HepG2 (cell line): ENCODE results near the gene TP53BP2. TPM values are rescaled to one million over a fixed set of nuclear protein-coding genes. Genes with fewer than 3 reads are reported as not detected.
A peak's percentile ranks its signal among the peaks of the same experiment; 100 is the strongest.

Experiments
- CHD4 ChIP-seq: fragments of 200-600 bp; sonication (generic); IDR thresholded peaks from 2 replicates; pipeline ENCODE4 v1.7.0; 2017; ENCODE audit warnings: mild to moderate bottlenecking, low read length, borderline replicate concordance
- DMAP1 ChIP-seq: IDR thresholded peaks from 2 replicates; pipeline ENCODE4 v1.6.1; 2016
- FOSL2 ChIP-seq: sonication (generic); formaldehyde crosslinking; IDR thresholded peaks from 2 replicates; pipeline ENCODE4 v1.4.0; 2020; ENCODE audit warnings: missing genetic modification reagents
- FOXP4 ChIP-seq: sonication (generic); formaldehyde crosslinking; IDR thresholded peaks from 2 replicates; pipeline ENCODE4 v1.4.0; 2020; ENCODE audit warnings: missing genetic modification reagents
- GFI1 ChIP-seq: sonication (generic); formaldehyde crosslinking; IDR thresholded peaks from 2 replicates; pipeline ENCODE4 v1.5.0; 2020; ENCODE audit warnings: missing genetic modification reagents, mild to moderate bottlenecking, borderline replicate concordance
- HNRNPLL ChIP-seq: fragments of 200-400 bp; formaldehyde crosslinking; IDR thresholded peaks from 2 replicates; pipeline ENCODE4 v1.6.1; 2017; ENCODE audit warnings: mild to moderate bottlenecking, low read depth, low read length; ENCODE audit not compliant: poor library complexity, severe bottlenecking
- HOXA9 ChIP-seq: sonication (generic); formaldehyde crosslinking; IDR thresholded peaks from 2 replicates; pipeline ENCODE4 v1.8.1; 2022; ENCODE audit warnings: missing genetic modification reagents, mild to moderate bottlenecking, moderate library complexity, borderline replicate concordance
- MED1 ChIP-seq: sonication (generic); formaldehyde crosslinking; IDR thresholded peaks from 2 replicates; pipeline ENCODE4 v1.4.0; 2020; ENCODE audit warnings: missing genetic modification reagents
- MYC ChIP-seq: sonication (generic); formaldehyde crosslinking; IDR thresholded peaks from 2 replicates; pipeline ENCODE4 v1.9.0; 2021; ENCODE audit warnings: missing genetic modification reagents, borderline replicate concordance
- PITX1 ChIP-seq: sonication (generic); formaldehyde crosslinking; IDR thresholded peaks from 2 replicates; pipeline ENCODE4 v1.5.1; 2020; ENCODE audit warnings: mild to moderate bottlenecking, missing genetic modification reagents
- RFX5 ChIP-seq: IDR thresholded peaks from 2 replicates; pipeline ENCODE4 v1.6.1; 2011; ENCODE audit warnings: low read depth, low read length, improper control_type of control experiment
- RNF2 ChIP-seq: fragments of 450-650 bp; conservative IDR thresholded peaks from 2 replicates; pipeline ENCODE4 v1.6.1; 2016; ENCODE audit warnings: low read depth
- STAG1 ChIP-seq: sonication (generic); formaldehyde crosslinking; IDR thresholded peaks from 2 replicates; pipeline ENCODE4 v1.4.0; 2020; ENCODE audit warnings: missing genetic modification reagents
- TAF15 ChIP-seq: fragments of 200-400 bp; formaldehyde crosslinking; IDR thresholded peaks from one replicate; pipeline ENCODE4 v1.6.1; 2018; ENCODE audit warnings: mild to moderate bottlenecking, low read depth, low read length; ENCODE audit not compliant: poor library complexity, severe bottlenecking
- THAP7 ChIP-seq: sonication (generic); formaldehyde crosslinking; IDR thresholded peaks from 2 replicates; pipeline ENCODE4 v1.8.1; 2023; ENCODE audit warnings: mild to moderate bottlenecking, missing genetic modification reagents
- TSC22D2 ChIP-seq: sonication (generic); formaldehyde crosslinking; IDR thresholded peaks from 2 replicates; pipeline ENCODE4 v1.5.1; 2020; ENCODE audit warnings: missing genetic modification reagents, mild to moderate bottlenecking, borderline replicate concordance
- U2AF2 ChIP-seq: fragments of 200-400 bp; formaldehyde crosslinking; IDR thresholded peaks from 2 replicates; pipeline ENCODE4 v1.6.1; 2017; ENCODE audit warnings: low read depth, mild to moderate bottlenecking, low read length
- YEATS4 ChIP-seq: sonication (generic); formaldehyde crosslinking; IDR thresholded peaks from 2 replicates; pipeline ENCODE4 v1.4.0; 2020; ENCODE audit warnings: missing genetic modification reagents, borderline replicate concordance
- ZBTB1 ChIP-seq: sonication (generic); formaldehyde crosslinking; IDR thresholded peaks from 2 replicates; pipeline ENCODE4 v1.4.0; 2020; ENCODE audit warnings: missing genetic modification reagents, borderline replicate concordance
- ZNF350 ChIP-seq: sonication (generic); formaldehyde crosslinking; IDR thresholded peaks from 2 replicates; pipeline ENCODE4 v1.4.0; 2020; ENCODE audit warnings: mild to moderate bottlenecking, low read depth, missing genetic modification reagents, borderline replicate concordance
- ZNF496 ChIP-seq: sonication (generic); formaldehyde crosslinking; IDR thresholded peaks from 2 replicates; pipeline ENCODE4 v1.8.1; 2023; ENCODE audit warnings: mild to moderate bottlenecking, moderate library complexity, missing genetic modification reagents; ENCODE audit not compliant: insufficient replicate concordance
- ZSCAN12 ChIP-seq: sonication (generic); formaldehyde crosslinking; IDR thresholded peaks from 2 replicates; pipeline ENCODE4 v1.9.0; 2021; ENCODE audit warnings: mild to moderate bottlenecking, missing genetic modification reagents
- polyA plus RNA-seq, 8 experiments: library from polyadenylated mRNA; depleted of rRNA in 3 of 8; stranded (reverse) in 7 of 8; unstranded in 1 of 8; fragments of >200 nt; fragmentation: Illumina TruSeq in 4 of 8; extraction: Trizol in 4 of 8; gene quantifications; 2 replicates each; pipeline versions ENCODE4 v1.2.1 to v1.2.3, GENCODE V29; 2011 to 2016; ENCODE audit warnings: low read depth in 4 of 8, missing spikeins in 1 of 8, mixed read lengths in 1 of 8; ENCODE audit not compliant: insufficient read depth in 1 of 8
- total RNA-seq, 5 experiments: library from RNA; depleted of rRNA; stranded (reverse); fragments of >200 nt; fragmentation: Illumina TruSeq; extraction: Trizol; gene quantifications; 2 replicates each; pipeline ENCODE4 v1.2.3, GENCODE V29; 2016; ENCODE audit warnings: low read depth in 1 of 5
- TF ChIP-seq, protein P1 (sequence below): sonication (generic); formaldehyde crosslinking; conservative IDR thresholded peaks from 2 replicates; pipeline ENCODE4 v1.4.0; 2020; ENCODE audit warnings: mild to moderate bottlenecking, missing genetic modification reagents, moderate library complexity

The TP53BP2 gene
- total and polyA plus RNA-seq, 2 of the 13 experiments (the other 11 are each of a cell fraction or from before 2014, with no cell fraction given), result 10.0 to 14.0 TPM

GRCh38 chr1:223845810-223846682 lies at the start of gene TP53BP2 (continued):
- TF ChIP-seq, protein P1, sequence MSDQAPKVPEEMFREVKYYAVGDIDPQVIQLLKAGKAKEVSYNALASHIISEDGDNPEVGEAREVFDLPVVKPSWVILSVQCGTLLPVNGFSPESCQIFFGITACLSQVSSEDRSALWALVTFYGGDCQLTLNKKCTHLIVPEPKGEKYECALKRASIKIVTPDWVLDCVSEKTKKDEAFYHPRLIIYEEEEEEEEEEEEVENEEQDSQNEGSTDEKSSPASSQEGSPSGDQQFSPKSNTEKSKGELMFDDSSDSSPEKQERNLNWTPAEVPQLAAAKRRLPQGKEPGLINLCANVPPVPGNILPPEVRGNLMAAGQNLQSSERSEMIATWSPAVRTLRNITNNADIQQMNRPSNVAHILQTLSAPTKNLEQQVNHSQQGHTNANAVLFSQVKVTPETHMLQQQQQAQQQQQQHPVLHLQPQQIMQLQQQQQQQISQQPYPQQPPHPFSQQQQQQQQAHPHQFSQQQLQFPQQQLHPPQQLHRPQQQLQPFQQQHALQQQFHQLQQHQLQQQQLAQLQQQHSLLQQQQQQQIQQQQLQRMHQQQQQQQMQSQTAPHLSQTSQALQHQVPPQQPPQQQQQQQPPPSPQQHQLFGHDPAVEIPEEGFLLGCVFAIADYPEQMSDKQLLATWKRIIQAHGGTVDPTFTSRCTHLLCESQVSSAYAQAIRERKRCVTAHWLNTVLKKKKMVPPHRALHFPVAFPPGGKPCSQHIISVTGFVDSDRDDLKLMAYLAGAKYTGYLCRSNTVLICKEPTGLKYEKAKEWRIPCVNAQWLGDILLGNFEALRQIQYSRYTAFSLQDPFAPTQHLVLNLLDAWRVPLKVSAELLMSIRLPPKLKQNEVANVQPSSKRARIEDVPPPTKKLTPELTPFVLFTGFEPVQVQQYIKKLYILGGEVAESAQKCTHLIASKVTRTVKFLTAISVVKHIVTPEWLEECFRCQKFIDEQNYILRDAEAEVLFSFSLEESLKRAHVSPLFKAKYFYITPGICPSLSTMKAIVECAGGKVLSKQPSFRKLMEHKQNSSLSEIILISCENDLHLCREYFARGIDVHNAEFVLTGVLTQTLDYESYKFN (CRISPR knock-in tag), result no peak
- TF ChIP-seq PITX1 (CRISPR knock-in tag) (0 out of 2 replicates have a peak, but pooled peaks have one; percentile 13), THAP7 (CRISPR knock-in tag) (no peak), FOXP4 (CRISPR knock-in tag) (no peak; the same call in 1 of the 2 replicates), HNRNPLL (peak; percentile 47), RFX5 (no peak), TSC22D2 (CRISPR knock-in tag) (0 out of 2 replicates have a peak, but pooled peaks have one; percentile 21), DMAP1 (peak; percentile 80), U2AF2 (0 out of 2 replicates have a peak, but pooled peaks have one; percentile 30), CHD4 (no peak), YEATS4 (peak; percentile 65), MYC (CRISPR knock-in tag) (peak; percentile 57; the same call in 1 of the 2 replicates), ZSCAN12 (no peak), ZBTB1 (CRISPR knock-in tag) (no peak), RNF2 (peak; percentile 26; the same call in 1 of the 2 replicates), GFI1 (CRISPR knock-in tag) (0 out of 2 replicates have a peak, but pooled peaks have one; percentile 23), MED1 (CRISPR knock-in tag) (peak; percentile 46), HOXA9 (CRISPR knock-in tag) (peak; percentile 47; the same call in 1 of the 2 replicates), STAG1 (CRISPR knock-in tag) (peak; percentile 36; the same call in 1 of the 2 replicates), FOSL2 (CRISPR knock-in tag) (peak; percentile 9; the same call in 1 of the 2 replicates), ZNF350 (CRISPR knock-in tag) (no peak; the same call in 1 of the 2 replicates), TAF15 (peak; percentile 65), ZNF496 (no peak)
